Cardiac muscle cell (in vitro differentiated cells and primary cell): Measurements from ENCODE around the gene THPO. TPM values are rescaled to one million over a fixed set of nuclear protein-coding genes. Genes with fewer than 3 reads are reported as not detected.

Source experiments
- DNase-seq, 2 donors: peaks; one replicate each; pipeline versions ENCODE4 v3.0.0 to v3.0.0-alpha.2; 2010 to 2017; ENCODE audit warnings: low read depth in 1 of 2, low spot score in 1 of 2
- H3K27ac ChIP-seq: fragments of 200-600 bp; sonication (generic); 2 replicates; pipeline ENCODE4 v1.5.1; 2016
- H3K27me3 ChIP-seq: fragments of 200-600 bp; sonication (generic); 2 replicates; pipeline ENCODE4 v1.6.0; 2016; ENCODE audit warnings: control low read depth
- H3K36me3 ChIP-seq: fragments of 200-600 bp; sonication (generic); 2 replicates; pipeline ENCODE4 v1.5.1; 2016; ENCODE audit warnings: control low read depth
- H3K4me1 ChIP-seq: fragments of 200-600 bp; sonication (generic); 2 replicates; pipeline ENCODE4 v1.8.1; 2017; ENCODE audit warnings: low read depth, mild to moderate bottlenecking, mixed run types
- H3K4me3 ChIP-seq: fragments of 200-600 bp; sonication (generic); 2 replicates; pipeline ENCODE4 v1.5.1; 2016; ENCODE audit warnings: mild to moderate bottlenecking
- H3K9me3 ChIP-seq: fragments of 200-600 bp; sonication (generic); 2 replicates; pipeline ENCODE4 v1.5.1; 2017; ENCODE audit warnings: low read depth, mild to moderate bottlenecking, control low read depth
- polyA plus RNA-seq: library from polyadenylated mRNA; unstranded; fragments of >200 nt; fragmentation: Nextera tagmentation; extraction: Ambion mirVana; gene quantifications from 2 replicates; pipeline ENCODE4 v1.2.1, GENCODE V29; 2016
- total RNA-seq: library from RNA; depleted of rRNA; stranded (reverse); fragments of >200 nt; gene quantifications from 2 replicates; pipeline ENCODE4 v1.2.3, GENCODE V29; 2016
- TF ChIP-seq, protein P1 (sequence below): IDR thresholded peaks from 2 replicates; pipeline ENCODE4 v1.5.1; 2012; ENCODE audit warnings: low read depth, mild to moderate bottlenecking, low read length

THPO gene
- total and polyA plus RNA-seq, 2 experiments from 2014 or later: 3.0 to 3.5 TPM

GRCh38 chr3:184372911-184373310 lies 5.1 kb downstream of the THPO start:
- TF ChIP-seq, protein P1, sequence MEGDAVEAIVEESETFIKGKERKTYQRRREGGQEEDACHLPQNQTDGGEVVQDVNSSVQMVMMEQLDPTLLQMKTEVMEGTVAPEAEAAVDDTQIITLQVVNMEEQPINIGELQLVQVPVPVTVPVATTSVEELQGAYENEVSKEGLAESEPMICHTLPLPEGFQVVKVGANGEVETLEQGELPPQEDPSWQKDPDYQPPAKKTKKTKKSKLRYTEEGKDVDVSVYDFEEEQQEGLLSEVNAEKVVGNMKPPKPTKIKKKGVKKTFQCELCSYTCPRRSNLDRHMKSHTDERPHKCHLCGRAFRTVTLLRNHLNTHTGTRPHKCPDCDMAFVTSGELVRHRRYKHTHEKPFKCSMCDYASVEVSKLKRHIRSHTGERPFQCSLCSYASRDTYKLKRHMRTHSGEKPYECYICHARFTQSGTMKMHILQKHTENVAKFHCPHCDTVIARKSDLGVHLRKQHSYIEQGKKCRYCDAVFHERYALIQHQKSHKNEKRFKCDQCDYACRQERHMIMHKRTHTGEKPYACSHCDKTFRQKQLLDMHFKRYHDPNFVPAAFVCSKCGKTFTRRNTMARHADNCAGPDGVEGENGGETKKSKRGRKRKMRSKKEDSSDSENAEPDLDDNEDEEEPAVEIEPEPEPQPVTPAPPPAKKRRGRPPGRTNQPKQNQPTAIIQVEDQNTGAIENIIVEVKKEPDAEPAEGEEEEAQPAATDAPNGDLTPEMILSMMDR: no peak
- DNase-seq: no peak
- H3K27me3 ChIP-seq: no peaks in the 10 kb centered on the region

DNA sequence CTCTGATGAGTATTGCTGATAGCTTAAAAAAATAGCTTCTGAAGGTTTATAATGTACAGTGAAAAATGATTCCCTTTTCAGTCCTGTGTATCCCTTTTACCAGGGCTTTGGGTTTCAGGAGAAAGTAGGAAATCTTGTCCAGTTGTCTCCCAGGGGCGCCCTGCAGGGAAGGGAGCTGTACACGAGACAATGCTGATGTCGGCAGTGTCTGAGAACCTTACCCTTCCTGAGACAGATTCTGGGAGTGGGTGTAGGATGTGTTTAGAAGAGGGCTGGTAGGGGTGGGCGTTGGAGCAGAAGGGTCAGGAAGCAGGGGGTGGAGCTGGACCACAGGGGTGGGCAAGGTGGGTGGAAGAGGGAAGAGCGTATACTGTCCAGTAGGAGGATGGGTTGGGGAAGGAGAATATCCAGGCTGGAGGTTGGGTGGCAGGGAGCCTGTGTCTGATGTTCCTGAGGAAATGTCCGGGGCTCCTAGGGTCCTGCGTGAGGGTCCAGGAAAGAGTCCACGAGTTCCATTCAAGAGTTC lies 5.6 kb downstream of the THPO start:
- Histone ChIP-seq H3K4me3 (no peak overlapping the region), H3K4me1 (peaks cover 1% of the 10 kb centered on the region), H3K27me3 (no peaks in the 10 kb centered on the region), H3K36me3 (peaks cover 5% of the 10 kb centered on the region), H3K9me3 (no peaks in the 10 kb centered on the region), H3K27ac (no peak overlapping the region)
- no peak for DNase-seq
- TF ChIP-seq, protein P1: no peak

More at GRCh38 chr3:184372911-184373310, 5.1 kb downstream of the THPO start:
- Histone ChIP-seq H3K36me3 (peaks cover 5% of the 10 kb centered on the region), H3K4me1 (peaks cover 5% of the 10 kb centered on the region), H3K27ac (no peak overlapping the region), H3K4me3 (no peak overlapping the region), H3K9me3 (no peaks in the 10 kb centered on the region)

GRCh38 chr3:184371570-184372018 lies 6.4 kb downstream of the THPO start:
- TF ChIP-seq, protein P1: peak; percentile 99
- no peaks in the 10 kb centered on the region for H3K27me3 ChIP-seq
- H3K4me1 ChIP-seq: no peaks in the 10 kb centered on the region
- no peaks in the 10 kb centered on the region for H3K9me3 ChIP-seq
- no peak overlapping the region for H3K27ac ChIP-seq
- peaks cover 10% of the 10 kb centered on the region for H3K36me3 ChIP-seq
- no peak overlapping the region for H3K4me3 ChIP-seq
- peak; percentile 83 to 91 for DNase-seq

DNA sequence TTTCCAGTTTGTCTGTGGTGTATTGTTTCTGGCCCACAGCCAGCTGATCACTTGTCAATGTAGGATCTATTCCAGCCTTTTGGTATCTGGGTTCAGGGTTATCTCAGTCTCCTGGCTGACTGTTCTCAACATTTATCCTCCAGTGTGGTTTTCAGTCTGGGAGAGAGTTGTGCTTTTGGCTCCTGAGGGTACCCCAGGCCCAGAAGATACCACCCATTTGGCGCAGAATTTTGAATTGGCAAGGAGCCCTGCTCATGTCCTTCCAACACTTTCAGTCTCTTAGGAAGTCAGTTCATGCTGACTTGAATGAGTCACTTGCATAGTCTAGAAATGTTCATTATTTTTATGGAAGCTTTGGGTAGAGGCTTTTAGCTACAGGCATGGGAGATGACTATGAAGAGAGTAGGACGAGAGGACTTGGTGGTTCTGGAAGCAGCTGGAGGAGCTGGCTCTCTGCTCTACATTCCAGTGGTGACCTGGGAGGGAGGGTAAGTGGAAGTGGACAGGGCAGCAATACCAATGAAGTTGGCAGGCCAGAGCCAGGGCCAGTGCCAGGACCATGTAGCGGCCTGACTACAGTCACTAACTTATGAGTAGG lies 9.3 kb downstream of the THPO start:
- Histone ChIP-seq H3K27me3 (no peaks in the 10 kb centered on the region), H3K4me1 (peaks cover 4% of the 10 kb centered on the region), H3K36me3 (peaks cover 11% of the 10 kb centered on the region), H3K4me3 (no peak overlapping the region), H3K9me3 (no peaks in the 10 kb centered on the region), H3K27ac (no peak overlapping the region)
- peak in 1 of 2 donors; percentile 69 for DNase-seq
- TF ChIP-seq, protein P1: no peak

DNA sequence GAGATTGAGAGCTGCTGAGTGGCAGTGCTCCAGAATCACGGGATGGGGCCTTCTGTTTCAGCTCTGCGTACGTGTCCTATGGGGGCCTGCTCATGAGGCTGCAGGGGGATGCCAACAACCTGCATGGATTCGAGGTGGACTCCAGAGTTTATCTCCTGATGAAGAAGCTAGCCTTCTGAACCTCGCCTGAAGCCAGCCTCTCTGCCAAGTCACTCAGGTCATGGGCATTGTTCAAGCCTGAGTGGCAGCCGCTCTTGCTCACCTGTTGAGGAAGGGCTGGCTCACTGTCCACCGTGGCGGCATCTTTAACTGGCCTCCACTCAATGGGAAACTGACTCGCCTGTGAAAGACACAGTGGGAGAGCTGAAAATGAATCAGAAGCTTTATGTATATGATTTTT lies 9.9 kb downstream of the THPO start:
- Histone ChIP-seq H3K4me1 (peaks cover 4% of the 10 kb centered on the region), H3K27ac (no peak overlapping the region), H3K4me3 (no peak overlapping the region), H3K27me3 (no peaks in the 10 kb centered on the region), H3K36me3 (peaks cover 11% of the 10 kb centered on the region), H3K9me3 (no peaks in the 10 kb centered on the region)
- no peak for DNase-seq
- TF ChIP-seq, protein P1: no peak
